Nephron (organoid): ENCODE results near the gene DOCK3.
A peak's percentile ranks its signal among the peaks of the same experiment; 100 is the strongest.

ENCODE experiments used
- H3K27ac Mint-ChIP-seq, 3 experiments: 2 replicates each; pipeline ENCODE4 v1.8.0; 2020; ENCODE audit warnings: mixed read lengths in 3 of 3, mild to moderate bottlenecking in 2 of 3, moderate library complexity in 1 of 3
- H3K27me3 Mint-ChIP-seq: 2 replicates; pipeline ENCODE4 v1.8.0; 2021; ENCODE audit warnings: low read depth, mild to moderate bottlenecking, moderate library complexity, mixed read lengths
- H3K36me3 Mint-ChIP-seq: 2 replicates; pipeline ENCODE4 v1.8.0; 2020; ENCODE audit warnings: low read depth, mixed read lengths
- H3K4me1 Mint-ChIP-seq: 2 replicates; pipeline ENCODE4 v1.8.0; 2020; ENCODE audit warnings: mixed read lengths
- H3K4me3 Mint-ChIP-seq, 3 experiments: 2 replicates each; pipeline ENCODE4 v1.8.0; 2020; ENCODE audit warnings: mild to moderate bottlenecking in 3 of 3, mixed read lengths in 3 of 3, moderate library complexity in 2 of 3
- H3K9me3 Mint-ChIP-seq: 2 replicates; pipeline ENCODE4 v1.8.0; 2020; ENCODE audit warnings: mixed read lengths
- CTCF ChIP-seq, 3 experiments: fragments of 200-600 bp; sonication (generic); IDR thresholded peaks; one replicate each; pipeline ENCODE4 v1.5.0; 2021; ENCODE audit warnings: antibody characterized with exemption in 3 of 3; ENCODE audit not compliant: unreplicated experiment in 3 of 3

The DOCK3 gene

GRCh38 chr3:50645378-50645777, 29.3 kb upstream of the DOCK3 start:
- Mint-ChIP-seq H3K9me3 (no peaks in the 10 kb centered on the region), H3K36me3 (peaks cover 20% of the 10 kb centered on the region), H3K27me3 (no peaks in the 10 kb centered on the region), H3K27ac (no peak overlapping the region), H3K4me3 (no peak overlapping the region), H3K4me1 (peaks cover 12% of the 10 kb centered on the region)
- TF ChIP-seq CTCF (IDR thresholded peaks at IDR 0.05; ENCODE audit: unreplicated experiment in 3 of 3), result no peak

- peaks cover 15% of the 10 kb centered on the region for H3K36me3 Mint-ChIP-seq
- TF ChIP-seq CTCF (IDR thresholded peaks at IDR 0.05; ENCODE audit: unreplicated experiment in 3 of 3), result no peak
Measured at GRCh38 chr3:50648313-50648712, 26.4 kb upstream of the DOCK3 start.

GRCh38 chr3:50648944-50649343, 25.8 kb upstream of the DOCK3 start:
- no peak overlapping the region for H3K27ac Mint-ChIP-seq
- TF ChIP-seq CTCF (IDR thresholded peaks at IDR 0.05; ENCODE audit: unreplicated experiment in 3 of 3), result no peak
- peaks cover 20% of the 10 kb centered on the region for H3K4me1 Mint-ChIP-seq
- H3K4me3 Mint-ChIP-seq, result no peak overlapping the region
- no peaks in the 10 kb centered on the region for H3K27me3 Mint-ChIP-seq
- H3K36me3 Mint-ChIP-seq, result peaks cover 12% of the 10 kb centered on the region
- no peaks in the 10 kb centered on the region for H3K9me3 Mint-ChIP-seq

More at GRCh38 chr3:50648313-50648712, 26.4 kb upstream of the DOCK3 start:
- Mint-ChIP-seq H3K4me1 (peaks cover 20% of the 10 kb centered on the region), H3K27me3 (no peaks in the 10 kb centered on the region), H3K27ac (no peak overlapping the region), H3K4me3 (no peak overlapping the region), H3K9me3 (no peaks in the 10 kb centered on the region)

GRCh38 chr3:50649451-50649931, 25.2 kb upstream of the DOCK3 start:
- no peaks in the 10 kb centered on the region for H3K27me3 Mint-ChIP-seq
- peaks cover 16% of the 10 kb centered on the region for H3K4me1 Mint-ChIP-seq
- peak overlapping the region in 1 of 3 experiments; percentile 50 for H3K27ac Mint-ChIP-seq
- H3K4me3 Mint-ChIP-seq, result no peak overlapping the region
- H3K36me3 Mint-ChIP-seq, result peaks cover 6% of the 10 kb centered on the region
- no peak for TF ChIP-seq CTCF (IDR thresholded peaks at IDR 0.05; ENCODE audit: unreplicated experiment in 3 of 3)
- no peaks in the 10 kb centered on the region for H3K9me3 Mint-ChIP-seq

GRCh38 chr3:50650018-50650417, 24.7 kb upstream of the DOCK3 start:
- Mint-ChIP-seq H3K4me3 (no peak overlapping the region), H3K27ac (peak overlapping the region in 1 of 3 experiments; percentile 50), H3K36me3 (peaks cover 5% of the 10 kb centered on the region)

More at GRCh38 chr3:50650018-50650417, 24.7 kb upstream of the DOCK3 start:
- Mint-ChIP-seq H3K9me3 (no peaks in the 10 kb centered on the region), H3K4me1 (peaks cover 11% of the 10 kb centered on the region), H3K27me3 (no peaks in the 10 kb centered on the region)
- TF ChIP-seq CTCF (IDR thresholded peaks at IDR 0.05; ENCODE audit: unreplicated experiment in 3 of 3), result no peak
